Hepatocyte (in vitro differentiated cells): Measurements from ENCODE around the gene SLC48A1. TPM values are rescaled to one million over a fixed set of nuclear protein-coding genes. Genes with fewer than 3 reads are reported as not detected.
A peak's percentile ranks its signal among the peaks of the same experiment; 100 is the strongest.

Experiments used
- DNase-seq: peaks from one replicate; pipeline ENCODE4 v3.0.0-alpha.2; 2016; ENCODE audit warnings: low spot score
- H2AFZ ChIP-seq: fragments of 200-600 bp; sonication (generic); 2 replicates; pipeline ENCODE4 v1.6.0; 2016; ENCODE audit warnings: antibody characterized with exemption, mild to moderate bottlenecking
- H3K27ac ChIP-seq: fragments of 200-600 bp; sonication (generic); 2 replicates; pipeline ENCODE4 v1.5.1; 2016; ENCODE audit warnings: mild to moderate bottlenecking
- H3K27me3 ChIP-seq: fragments of 200-600 bp; sonication (generic); 2 replicates; pipeline ENCODE4 v1.6.1; 2016
- H3K36me3 ChIP-seq: fragments of 200-600 bp; sonication (generic); replicated peaks from 2 replicates; pipeline ENCODE4 v1.5.1; 2016; ENCODE audit warnings: low read depth; ENCODE audit not compliant: insufficient read depth
- H3K4me1 ChIP-seq: fragments of 200-600 bp; sonication (generic); 2 replicates; pipeline ENCODE4 v1.5.1; 2016; ENCODE audit warnings: mild to moderate bottlenecking, moderate library complexity; ENCODE audit not compliant: insufficient read depth
- H3K4me2 ChIP-seq: fragments of 200-600 bp; sonication (generic); 2 replicates; pipeline ENCODE4 v1.6.0; 2016
- H3K4me3 ChIP-seq: fragments of 200-600 bp; sonication (generic); 2 replicates; pipeline ENCODE4 v1.5.1; 2016; ENCODE audit warnings: mild to moderate bottlenecking
- H3K79me2 ChIP-seq: fragments of 200-600 bp; sonication (generic); 2 replicates; pipeline ENCODE4 v1.6.0; 2017; ENCODE audit warnings: mild to moderate bottlenecking
- H3K9me2 ChIP-seq: fragments of 200-600 bp; sonication (generic); replicated peaks from 2 replicates; pipeline ENCODE4 v1.6.0; 2017; ENCODE audit warnings: mild to moderate bottlenecking; ENCODE audit not compliant: insufficient read depth
- H3K9me3 ChIP-seq: fragments of 200-600 bp; sonication (generic); 2 replicates; pipeline ENCODE4 v1.5.1; 2016; ENCODE audit warnings: low read depth, mild to moderate bottlenecking
- H4K20me1 ChIP-seq: fragments of 200-600 bp; sonication (generic); 2 replicates; pipeline ENCODE4 v1.6.0; 2016; ENCODE audit warnings: mild to moderate bottlenecking; ENCODE audit not compliant: insufficient read depth, poor library complexity, severe bottlenecking
- EZH2 ChIP-seq: fragments of 200-600 bp; sonication (generic); IDR thresholded peaks from 2 replicates; pipeline ENCODE4 v1.6.1; 2016; ENCODE audit warnings: antibody characterized with exemption, mild to moderate bottlenecking, borderline replicate concordance
- EZH2phosphoT487 ChIP-seq: fragments of 200-600 bp; sonication (generic); IDR thresholded peaks from one replicate; pipeline ENCODE4 v1.6.1; 2018; ENCODE audit warnings: antibody characterized with exemption, mild to moderate bottlenecking, low read depth, moderate library complexity; ENCODE audit not compliant: unreplicated experiment, severe bottlenecking
- WGBS: methylation state at CpG from one replicate; pipeline ENCODE4 v1.1.6; 2016; ENCODE audit warnings: low lambda C conversion rate; ENCODE audit errors: missing lambda C conversion rate; 5-methylcytosine and 5-hydroxymethylcytosine counted together
- polyA plus RNA-seq: library from polyadenylated mRNA; unstranded; fragments of >200 nt; fragmentation: Nextera tagmentation; extraction: Ambion mirVana; gene quantifications from 2 replicates; pipeline ENCODE4 v1.2.1, GENCODE V29; 2016
- total RNA-seq: library from RNA; depleted of rRNA; stranded (reverse); fragments of >200 nt; gene quantifications from 2 replicates; pipeline ENCODE4 v1.2.3, GENCODE V29; 2014
- TF ChIP-seq, protein P1 (sequence below): fragments of 200-600 bp; sonication (generic); IDR thresholded peaks from 2 replicates; pipeline ENCODE4 v1.5.1; 2016; ENCODE audit warnings: antibody characterized with exemption, mild to moderate bottlenecking; ENCODE audit not compliant: poor library complexity

The SLC48A1 gene
- total and polyA plus RNA-seq, 2 experiments from 2014 or later, result 11.2 to 22.6 TPM

DNA sequence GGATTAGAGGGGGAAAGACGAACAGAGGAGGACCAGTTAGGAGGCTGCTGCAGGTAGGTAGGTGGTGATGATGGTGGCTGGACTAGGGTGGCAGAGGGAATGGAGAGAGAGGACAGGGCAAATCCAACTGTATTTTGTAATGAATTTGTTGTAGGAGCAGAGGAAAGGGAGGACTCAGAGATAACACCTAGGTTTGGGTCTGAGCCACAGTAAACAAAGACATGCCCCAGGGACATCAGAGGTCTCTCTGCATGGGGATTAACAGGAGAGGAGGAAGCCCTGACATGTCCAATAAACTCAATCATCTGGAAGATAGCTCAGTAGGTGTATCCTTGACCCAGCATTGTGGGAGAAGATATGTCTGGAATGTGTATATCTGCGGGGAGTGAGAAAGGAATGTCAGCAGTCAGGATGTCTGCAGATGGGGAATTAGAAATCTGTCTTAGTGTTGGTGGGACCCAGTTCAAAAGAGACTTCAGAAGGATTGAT, 4.7 kb upstream of the SLC48A1 start:
- Histone ChIP-seq H3K79me2 (no peaks in the 10 kb centered on the region), H3K4me1 (peaks cover 9% of the 10 kb centered on the region), H4K20me1 (no peaks in the 10 kb centered on the region), H3K4me2 (no peak overlapping the region), H2AFZ (no peak overlapping the region), H3K36me3 (no peaks in the 10 kb centered on the region), H3K4me3 (no peak overlapping the region), H3K27me3 (no peaks in the 10 kb centered on the region), H3K9me2 (no peaks in the 10 kb centered on the region), H3K9me3 (no peaks in the 10 kb centered on the region), H3K27ac (no peak overlapping the region)
- no peak for TF ChIP-seq EZH2phosphoT487
- TF ChIP-seq, protein P1, sequence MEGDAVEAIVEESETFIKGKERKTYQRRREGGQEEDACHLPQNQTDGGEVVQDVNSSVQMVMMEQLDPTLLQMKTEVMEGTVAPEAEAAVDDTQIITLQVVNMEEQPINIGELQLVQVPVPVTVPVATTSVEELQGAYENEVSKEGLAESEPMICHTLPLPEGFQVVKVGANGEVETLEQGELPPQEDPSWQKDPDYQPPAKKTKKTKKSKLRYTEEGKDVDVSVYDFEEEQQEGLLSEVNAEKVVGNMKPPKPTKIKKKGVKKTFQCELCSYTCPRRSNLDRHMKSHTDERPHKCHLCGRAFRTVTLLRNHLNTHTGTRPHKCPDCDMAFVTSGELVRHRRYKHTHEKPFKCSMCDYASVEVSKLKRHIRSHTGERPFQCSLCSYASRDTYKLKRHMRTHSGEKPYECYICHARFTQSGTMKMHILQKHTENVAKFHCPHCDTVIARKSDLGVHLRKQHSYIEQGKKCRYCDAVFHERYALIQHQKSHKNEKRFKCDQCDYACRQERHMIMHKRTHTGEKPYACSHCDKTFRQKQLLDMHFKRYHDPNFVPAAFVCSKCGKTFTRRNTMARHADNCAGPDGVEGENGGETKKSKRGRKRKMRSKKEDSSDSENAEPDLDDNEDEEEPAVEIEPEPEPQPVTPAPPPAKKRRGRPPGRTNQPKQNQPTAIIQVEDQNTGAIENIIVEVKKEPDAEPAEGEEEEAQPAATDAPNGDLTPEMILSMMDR, result no peak
- TF ChIP-seq EZH2, result no peak
- WGBS, result 45% methylated on average over 2 of the region's 2 CpGs
- no peak for DNase-seq

DNA sequence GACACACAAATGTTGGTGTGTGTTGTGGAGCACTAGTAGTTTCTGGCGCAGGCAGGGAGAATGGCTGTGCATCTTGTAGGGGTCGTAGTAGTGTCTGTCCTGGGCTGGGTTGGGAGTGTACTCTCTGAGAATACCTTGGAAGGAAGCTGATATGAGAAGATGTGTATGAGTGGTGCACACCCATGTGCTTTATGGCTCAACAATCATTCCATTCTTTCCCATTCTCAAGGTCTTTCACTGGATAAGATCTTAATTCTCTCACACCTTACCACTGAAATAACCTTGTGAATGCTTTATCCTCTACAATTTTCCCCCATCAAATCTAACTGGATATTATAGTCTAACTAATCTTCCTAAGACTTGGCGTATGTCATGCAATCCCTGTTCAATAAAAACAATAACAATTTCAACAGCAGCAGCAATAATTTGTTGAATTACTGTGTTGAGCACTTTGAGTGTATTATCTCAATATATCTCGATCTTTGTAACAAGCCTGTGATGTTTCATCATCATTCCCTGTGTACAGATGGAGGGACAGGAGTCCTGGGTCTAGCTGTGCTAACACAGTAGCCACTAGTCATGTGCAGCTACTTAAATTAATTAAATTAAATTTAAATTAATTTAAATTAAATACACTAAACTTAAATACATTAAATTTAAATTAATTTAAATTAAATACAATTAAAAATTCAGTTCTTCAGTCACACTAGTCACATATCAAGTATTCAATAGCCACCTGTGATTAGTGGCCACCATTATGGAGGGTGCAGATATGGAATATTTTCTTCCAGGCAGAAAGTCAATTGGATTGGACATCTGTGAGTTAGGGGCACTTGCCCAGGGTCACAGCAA, 3.6 kb upstream of the SLC48A1 start:
- DNase-seq, result no peak
- WGBS, result 87% methylated on average over 4 of the region's 4 CpGs

DNA sequence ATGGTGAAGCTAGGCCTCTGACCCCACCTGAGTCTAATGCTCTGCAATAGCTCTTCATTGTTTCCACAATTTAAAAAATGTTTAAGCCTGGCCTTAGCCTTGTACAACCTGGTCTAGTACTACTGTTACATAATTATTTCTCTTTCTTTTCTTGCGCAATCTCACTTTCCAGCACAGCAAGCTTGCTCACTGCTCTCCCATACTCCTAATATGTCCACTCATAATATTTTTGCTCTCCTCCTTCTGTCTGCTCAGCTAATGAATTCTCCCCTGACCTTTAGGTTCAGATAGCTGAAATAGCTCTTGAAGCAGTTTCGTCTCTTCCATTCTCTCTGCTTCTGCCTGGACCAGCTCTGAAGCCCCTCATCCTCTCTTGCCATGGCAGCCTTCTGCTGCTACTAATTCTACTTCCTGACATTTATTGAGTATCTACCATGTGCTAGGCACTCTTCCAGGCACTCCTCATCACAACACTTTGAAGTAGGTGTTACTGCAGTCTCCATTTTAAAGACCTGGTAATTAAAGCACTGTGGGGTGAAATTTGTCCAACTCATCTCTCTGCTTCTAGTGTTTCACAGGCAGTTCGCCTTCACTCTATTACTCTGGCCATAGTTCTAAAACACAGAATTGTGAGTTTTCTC, 2.8 kb upstream of the SLC48A1 start:
- H3K79me2 ChIP-seq, result peaks cover 3% of the 10 kb centered on the region
- no peak overlapping the region for H3K4me3 ChIP-seq
- H3K4me2 ChIP-seq, result no peak overlapping the region
- peaks cover 9% of the 10 kb centered on the region for H3K4me1 ChIP-seq
- no peaks in the 10 kb centered on the region for H3K9me2 ChIP-seq
- no peak overlapping the region for H2AFZ ChIP-seq
- no peaks in the 10 kb centered on the region for H3K36me3 ChIP-seq
- 82% methylated on average over 3 of the region's 3 CpGs for WGBS
- no peaks in the 10 kb centered on the region for H3K9me3 ChIP-seq
- no peak for TF ChIP-seq EZH2phosphoT487
- TF ChIP-seq, protein P1, result no peak
- no peak for TF ChIP-seq EZH2
- no peak overlapping the region for H3K27ac ChIP-seq
- no peaks in the 10 kb centered on the region for H3K27me3 ChIP-seq
- DNase-seq, result peak; percentile 53
- no peaks in the 10 kb centered on the region for H4K20me1 ChIP-seq

More for the DNA sequence above, 3.6 kb upstream of the SLC48A1 start:
- Histone ChIP-seq H3K36me3 (no peaks in the 10 kb centered on the region), H4K20me1 (no peaks in the 10 kb centered on the region), H2AFZ (no peak overlapping the region), H3K27ac (no peak overlapping the region), H3K4me3 (no peak overlapping the region), H3K9me2 (no peaks in the 10 kb centered on the region), H3K4me2 (no peak overlapping the region), H3K4me1 (peaks cover 9% of the 10 kb centered on the region), H3K27me3 (no peaks in the 10 kb centered on the region), H3K9me3 (no peaks in the 10 kb centered on the region), H3K79me2 (peaks cover 3% of the 10 kb centered on the region)
- no peak for TF ChIP-seq EZH2
- TF ChIP-seq, protein P1, result no peak
- no peak for TF ChIP-seq EZH2phosphoT487
